Dendritic cell treated with granulocyte-macrophage colony-stimulating factor and Interleukin-4, amounts not matched to agents 40 ng/mL and 50 ng/mL, for 4 days (primary cell): ENCODE results near the gene IFNL1.
A peak's percentile ranks its signal among the peaks of the same experiment; 100 is the strongest.

ENCODE experiments used
- H3K27ac Mint-ChIP-seq: one replicate; pipeline ENCODE4 v1.8.0; 2022; ENCODE audit warnings: mild to moderate bottlenecking, mixed read lengths
- H3K27me3 Mint-ChIP-seq: one replicate; pipeline ENCODE4 v1.8.0; 2022; ENCODE audit warnings: mild to moderate bottlenecking, mixed read lengths
- H3K36me3 Mint-ChIP-seq: one replicate; pipeline ENCODE4 v1.8.0; 2022; ENCODE audit warnings: low read depth, mixed read lengths
- H3K4me1 Mint-ChIP-seq: one replicate; pipeline ENCODE4 v1.8.0; 2022; ENCODE audit warnings: low read depth, mixed read lengths
- H3K4me3 Mint-ChIP-seq: one replicate; pipeline ENCODE4 v1.8.0; 2022; ENCODE audit warnings: mild to moderate bottlenecking, moderate library complexity, mixed read lengths
- H3K9me3 Mint-ChIP-seq: one replicate; pipeline ENCODE4 v1.8.0; 2022; ENCODE audit warnings: mixed read lengths
- intact Hi-C: fragments of 100-400 bp; cut with micrococcal nuclease; formaldehyde crosslinking; loops from one replicate; pipeline ENCODE4 v1.15.0; 2022

The IFNL1 gene

GRCh38 chr19:39296906-39297305 lies 699 bp downstream of the IFNL1 start:
- Mint-ChIP-seq H3K4me3 (no peak overlapping the region), H3K4me1 (peaks cover 45% of the 10 kb centered on the region), H3K27ac (no peak overlapping the region), H3K9me3 (no peaks in the 10 kb centered on the region), H3K27me3 (peaks cover 19% of the 10 kb centered on the region), H3K36me3 (no peaks in the 10 kb centered on the region)
- intact Hi-C loops = no loop called here

- Mint-ChIP-seq H3K27ac (peak overlapping the region; percentile 69), H3K36me3 (no peaks in the 10 kb centered on the region), H3K4me1 (peaks cover 46% of the 10 kb centered on the region), H3K9me3 (no peaks in the 10 kb centered on the region), H3K4me3 (peak overlapping the region; percentile 39), H3K27me3 (peaks cover 17% of the 10 kb centered on the region)
- intact Hi-C loops = no loop called here
These were observed 1.9 kb downstream of the IFNL1 start for GRCh38 chr19:39297931-39298634.

- H3K4me1 Mint-ChIP-seq = peaks cover 46% of the 10 kb centered on the region
- intact Hi-C loops = no loop called here
- peaks cover 17% of the 10 kb centered on the region for H3K27me3 Mint-ChIP-seq
- H3K36me3 Mint-ChIP-seq = no peaks in the 10 kb centered on the region
- H3K4me3 Mint-ChIP-seq = no peak overlapping the region
- no peaks in the 10 kb centered on the region for H3K9me3 Mint-ChIP-seq
- H3K27ac Mint-ChIP-seq = no peak overlapping the region
These were observed 3.2 kb downstream of the IFNL1 start for GRCh38 chr19:39299404-39299803.

GRCh38 chr19:39299832-39300231 lies 3.6 kb downstream of the IFNL1 start:
- Mint-ChIP-seq H3K36me3 (no peaks in the 10 kb centered on the region), H3K27me3 (peaks cover 17% of the 10 kb centered on the region), H3K4me1 (peaks cover 46% of the 10 kb centered on the region), H3K4me3 (no peak overlapping the region), H3K27ac (peak overlapping the region; percentile 78), H3K9me3 (no peaks in the 10 kb centered on the region)
- intact Hi-C loops = no loop called here

- Mint-ChIP-seq H3K9me3 (no peaks in the 10 kb centered on the region), H3K4me3 (no peak overlapping the region), H3K27ac (peak overlapping the region; percentile 78), H3K4me1 (peaks cover 51% of the 10 kb centered on the region), H3K27me3 (peaks cover 20% of the 10 kb centered on the region), H3K36me3 (no peaks in the 10 kb centered on the region)
- intact Hi-C loops = no loop called here
These were observed 4.8 kb downstream of the IFNL1 start for GRCh38 chr19:39301021-39301420.

GRCh38 chr19:39301562-39301961 lies 5.4 kb downstream of the IFNL1 start:
- H3K9me3 Mint-ChIP-seq = no peaks in the 10 kb centered on the region
- peaks cover 2% of the 10 kb centered on the region for H3K36me3 Mint-ChIP-seq
- no peak overlapping the region for H3K4me3 Mint-ChIP-seq

GRCh38 chr19:39303373-39304184 lies 7.4 kb downstream of the IFNL1 start:
- H3K27ac Mint-ChIP-seq = peak overlapping the region; percentile 7
- H3K27me3 Mint-ChIP-seq = peaks cover 7% of the 10 kb centered on the region
- peaks cover 36% of the 10 kb centered on the region for H3K4me1 Mint-ChIP-seq
- H3K36me3 Mint-ChIP-seq = peaks cover 19% of the 10 kb centered on the region
- H3K9me3 Mint-ChIP-seq = no peaks in the 10 kb centered on the region
- intact Hi-C loops = no loop called here
- no peak overlapping the region for H3K4me3 Mint-ChIP-seq

More at GRCh38 chr19:39301562-39301961, 5.4 kb downstream of the IFNL1 start:
- Mint-ChIP-seq H3K27me3 (peaks cover 16% of the 10 kb centered on the region), H3K4me1 (peaks cover 47% of the 10 kb centered on the region), H3K27ac (peak overlapping the region; percentile 78)
- intact Hi-C loops = no loop called here

GRCh38 chr19:39304185-39304513 lies 7.9 kb downstream of the IFNL1 start:
- intact Hi-C loops = no loop called here
- no peaks in the 10 kb centered on the region for H3K9me3 Mint-ChIP-seq
- H3K27me3 Mint-ChIP-seq = peaks cover 7% of the 10 kb centered on the region
- H3K4me1 Mint-ChIP-seq = peaks cover 34% of the 10 kb centered on the region
- peak overlapping the region; percentile 7 for H3K27ac Mint-ChIP-seq
- no peak overlapping the region for H3K4me3 Mint-ChIP-seq
- H3K36me3 Mint-ChIP-seq = peaks cover 23% of the 10 kb centered on the region

GRCh38 chr19:39304701-39305571 lies 8.7 kb downstream of the IFNL1 start:
- H3K4me3 Mint-ChIP-seq = no peak overlapping the region
- H3K4me1 Mint-ChIP-seq = peaks cover 31% of the 10 kb centered on the region
- peak overlapping the region; percentile 8 for H3K27ac Mint-ChIP-seq
- H3K9me3 Mint-ChIP-seq = no peaks in the 10 kb centered on the region
- peaks cover 7% of the 10 kb centered on the region for H3K27me3 Mint-ChIP-seq
- intact Hi-C loops = no loop called here
- H3K36me3 Mint-ChIP-seq = peaks cover 27% of the 10 kb centered on the region

GRCh38 chr19:39306075-39306474 lies 9.9 kb downstream of the IFNL1 start:
- peaks cover 39% of the 10 kb centered on the region for H3K36me3 Mint-ChIP-seq
- intact Hi-C loops = no loop called here
- H3K27ac Mint-ChIP-seq = no peak overlapping the region
- peaks cover 7% of the 10 kb centered on the region for H3K27me3 Mint-ChIP-seq
- peaks cover 30% of the 10 kb centered on the region for H3K4me1 Mint-ChIP-seq
- no peaks in the 10 kb centered on the region for H3K9me3 Mint-ChIP-seq
- H3K4me3 Mint-ChIP-seq = no peak overlapping the region

- H3K4me3 Mint-ChIP-seq = no peak overlapping the region
- peaks cover 50% of the 10 kb centered on the region for H3K36me3 Mint-ChIP-seq
- peak overlapping the region; percentile 1 for H3K27ac Mint-ChIP-seq
- H3K27me3 Mint-ChIP-seq = peaks cover 7% of the 10 kb centered on the region
- H3K4me1 Mint-ChIP-seq = peaks cover 28% of the 10 kb centered on the region
- intact Hi-C loops = no loop called here
- H3K9me3 Mint-ChIP-seq = no peaks in the 10 kb centered on the region
These were observed 11.0 kb downstream of the IFNL1 start for GRCh38 chr19:39307046-39307821.

- no peak overlapping the region for H3K27ac Mint-ChIP-seq
- H3K36me3 Mint-ChIP-seq = peaks cover 58% of the 10 kb centered on the region
- H3K27me3 Mint-ChIP-seq = peaks cover 7% of the 10 kb centered on the region
- intact Hi-C loops = no loop called here
- no peak overlapping the region for H3K4me3 Mint-ChIP-seq
- H3K4me1 Mint-ChIP-seq = peaks cover 25% of the 10 kb centered on the region
- no peaks in the 10 kb centered on the region for H3K9me3 Mint-ChIP-seq
These were observed 11.8 kb downstream of the IFNL1 start for GRCh38 chr19:39307822-39308530.
